Activated CD8-positive, alpha-beta memory T cell treated with anti-CD3 and anti-CD28 coated beads, Interleukin-2, amount 50 U/mL, for 24 hours (primary cell): ENCODE results near the gene TRPM2.
"Not testable (repeated sequence)": the region's sequence is repeated elsewhere in the genome, so short reads cannot be mapped to it uniquely, and the experiment has no call there.

Source experiments
- DNase-seq: peaks from one replicate; pipeline ENCODE4 v3.0.0-alpha.2; 2020; ENCODE audit errors: extremely low read depth

TRPM2 gene

GRCh38 chr21:44375281-44375651 is 21.8 kb downstream of the TRPM2 start:
- no peak for DNase-seq

GRCh38 chr21:44375761-44376241 is 22.4 kb downstream of the TRPM2 start:
- no peak for DNase-seq

DNA sequence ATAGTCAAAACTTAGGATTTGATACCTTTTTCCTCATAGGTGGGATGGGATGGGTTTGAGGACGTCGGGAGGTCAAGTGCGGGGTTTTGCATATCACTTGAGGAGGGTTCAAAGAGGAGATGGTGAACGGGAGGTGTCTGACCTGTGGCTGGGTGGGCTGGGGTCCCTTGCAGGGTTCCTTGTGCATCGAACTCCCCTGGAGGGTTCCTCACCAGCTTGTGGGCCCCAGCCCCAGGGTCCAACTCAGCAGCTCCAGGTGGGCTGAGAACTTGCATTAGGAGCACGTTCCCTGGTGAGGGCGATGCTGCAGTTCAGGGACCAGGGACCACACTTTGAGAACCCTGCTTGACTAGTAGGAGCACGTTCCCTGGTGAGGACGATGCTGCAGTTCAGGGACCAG is 23.2 kb downstream of the TRPM2 start:
- DNase-seq: no peak

DNA sequence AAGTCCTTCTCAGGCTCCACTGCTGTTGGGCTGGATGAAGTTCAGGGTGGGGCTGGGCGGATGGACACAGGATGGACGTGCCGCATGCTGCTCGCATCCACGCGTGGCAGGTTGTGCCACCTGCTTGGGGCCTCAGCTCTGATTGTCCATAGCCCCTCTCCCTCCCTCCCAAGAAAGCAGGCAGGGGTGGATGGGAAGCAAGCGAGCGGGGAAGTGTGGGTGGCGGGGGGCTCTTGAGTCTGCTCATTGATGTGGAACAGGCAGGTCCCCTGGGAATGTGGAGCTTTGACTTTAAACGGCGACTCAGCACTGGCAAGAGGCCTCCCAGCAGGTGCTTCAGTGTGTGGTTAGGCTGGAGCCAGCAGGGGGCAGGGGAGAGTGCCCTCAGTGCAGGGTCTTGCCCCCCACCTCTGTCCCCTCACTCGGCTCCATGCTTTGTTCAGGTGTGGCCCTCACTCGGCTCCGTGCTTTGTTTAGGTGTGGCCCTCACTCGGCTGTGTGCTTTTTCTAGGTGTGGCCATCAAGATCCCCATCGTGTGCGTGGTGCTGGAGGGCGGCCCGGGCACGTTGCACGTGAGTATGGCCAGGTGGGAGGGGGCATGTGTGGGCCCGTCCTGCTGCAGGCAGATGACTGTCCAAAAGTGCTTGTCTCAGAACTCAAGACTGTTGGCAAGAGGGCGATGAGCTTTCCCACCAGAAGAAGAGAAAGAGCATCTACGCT is 23.9 kb downstream of the TRPM2 start:
- no peak for DNase-seq

DNA sequence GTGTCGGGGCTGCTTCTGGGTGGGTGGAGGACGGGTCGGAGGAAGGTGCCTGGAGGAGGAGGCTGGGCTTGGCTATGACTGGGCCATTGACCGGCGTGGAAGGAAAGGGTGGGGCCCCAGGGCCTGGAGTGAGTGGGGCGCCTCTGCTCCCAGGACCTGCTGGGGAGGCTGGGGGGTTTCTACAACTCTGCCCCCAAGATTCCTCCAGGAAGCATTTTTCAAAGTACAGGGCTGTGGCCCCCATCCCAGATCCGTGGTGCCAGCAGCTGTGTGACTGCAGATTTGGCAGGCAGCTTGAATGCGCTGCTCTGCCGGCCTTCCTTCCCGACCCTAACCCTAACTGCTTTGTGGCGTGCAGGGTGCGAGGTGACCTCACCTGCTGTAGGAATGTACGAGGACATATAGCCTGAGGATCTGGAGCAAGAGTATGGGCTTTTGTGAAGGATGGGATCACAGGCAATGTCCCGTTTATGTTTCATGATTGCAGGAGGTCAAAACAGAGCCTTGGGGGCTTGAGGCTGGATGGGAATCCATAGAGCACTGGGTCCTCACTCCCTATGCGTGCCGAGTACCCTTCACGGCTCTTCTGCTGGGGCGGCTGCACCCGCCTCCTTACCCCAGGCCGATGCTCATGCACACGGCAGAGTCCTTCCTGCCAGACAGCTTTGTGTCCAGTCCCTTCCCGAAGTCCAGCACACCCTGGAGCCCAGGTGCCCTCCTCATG is 24.7 kb downstream of the TRPM2 start:
- no peak for DNase-seq

DNA sequence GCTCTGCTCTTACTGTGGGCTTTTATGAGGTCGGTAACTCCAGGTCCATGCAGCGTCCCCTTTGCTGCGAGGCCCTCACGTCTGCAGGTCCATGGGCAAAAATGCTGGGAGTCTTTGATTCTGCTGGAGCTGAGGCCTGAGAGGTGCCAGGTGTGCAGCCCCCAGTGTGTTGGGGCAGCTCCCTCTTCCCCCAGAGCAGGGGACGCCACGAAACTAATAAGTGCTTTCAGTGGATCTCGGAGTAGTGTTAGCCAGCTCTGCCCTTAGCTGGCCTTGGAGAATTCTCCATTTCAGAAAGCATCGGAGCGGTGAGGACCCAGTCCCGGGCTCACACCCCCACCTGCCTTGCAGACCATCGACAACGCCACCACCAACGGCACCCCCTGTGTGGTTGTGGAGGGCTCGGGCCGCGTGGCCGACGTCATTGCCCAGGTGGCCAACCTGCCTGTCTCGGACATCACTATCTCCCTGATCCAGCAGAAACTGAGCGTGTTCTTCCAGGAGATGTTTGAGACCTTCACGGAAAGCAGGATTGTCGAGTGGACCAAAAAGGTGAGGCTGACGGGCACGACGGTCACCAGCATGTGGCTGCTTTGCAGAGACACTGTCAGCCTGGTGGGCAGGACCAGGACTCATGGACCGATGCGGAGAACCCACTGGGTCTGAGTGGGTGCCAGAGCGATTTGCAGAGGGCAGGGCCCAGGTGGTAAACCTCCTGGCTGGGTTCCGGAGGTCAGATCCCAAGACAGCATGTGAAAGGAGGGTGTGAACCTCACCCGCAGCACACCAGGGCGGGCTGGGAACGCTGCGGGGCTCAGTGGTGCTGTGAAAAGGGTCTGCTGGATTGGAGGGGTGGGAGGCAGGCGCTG is 25.5 kb downstream of the TRPM2 start:
- no peak for DNase-seq

- no peak for DNase-seq
Observed at GRCh38 chr21:44379515-44379848, 26.1 kb downstream of the TRPM2 start.

GRCh38 chr21:44379991-44380865 is 26.8 kb downstream of the TRPM2 start:
- no peak for DNase-seq

DNA sequence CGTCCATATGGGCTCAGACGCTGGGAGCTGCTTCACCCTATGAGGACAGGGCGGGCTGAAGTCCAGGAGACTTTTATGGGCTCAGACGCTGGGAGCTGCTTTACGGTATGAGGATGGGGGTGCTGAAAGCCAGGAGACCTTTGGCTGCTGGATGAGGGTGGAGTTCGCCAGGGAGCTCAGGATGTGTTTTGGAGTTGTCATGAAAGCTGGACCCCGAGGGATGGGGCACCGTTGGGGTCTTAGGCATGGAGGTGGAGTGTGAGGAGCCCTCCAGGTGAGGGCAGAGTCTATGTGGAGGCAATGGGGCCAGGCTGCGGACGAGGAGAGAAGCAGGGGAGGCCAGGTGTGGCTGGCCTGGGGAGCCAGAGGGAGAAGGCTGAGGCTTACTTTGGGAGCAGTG is 27.5 kb downstream of the TRPM2 start:
- no peak for DNase-seq

DNA sequence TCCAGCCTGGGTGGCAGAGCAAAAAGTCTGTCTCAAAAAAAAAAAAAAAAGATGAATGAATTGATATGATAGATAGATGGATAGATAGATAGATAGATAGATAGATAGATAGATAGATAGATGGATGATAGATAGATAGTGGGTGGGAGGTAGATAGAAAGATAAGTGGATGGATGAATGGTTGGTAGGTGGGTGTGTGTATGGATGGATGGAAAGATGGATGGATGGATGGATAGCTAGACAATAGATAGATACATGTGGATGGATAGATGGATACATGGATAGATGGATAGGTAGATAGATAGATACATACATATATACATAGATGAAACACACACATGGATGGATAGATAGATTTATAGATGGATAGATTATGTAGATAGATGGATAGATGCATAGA is 28.5 kb downstream of the TRPM2 start:
- DNase-seq: no peak

DNA sequence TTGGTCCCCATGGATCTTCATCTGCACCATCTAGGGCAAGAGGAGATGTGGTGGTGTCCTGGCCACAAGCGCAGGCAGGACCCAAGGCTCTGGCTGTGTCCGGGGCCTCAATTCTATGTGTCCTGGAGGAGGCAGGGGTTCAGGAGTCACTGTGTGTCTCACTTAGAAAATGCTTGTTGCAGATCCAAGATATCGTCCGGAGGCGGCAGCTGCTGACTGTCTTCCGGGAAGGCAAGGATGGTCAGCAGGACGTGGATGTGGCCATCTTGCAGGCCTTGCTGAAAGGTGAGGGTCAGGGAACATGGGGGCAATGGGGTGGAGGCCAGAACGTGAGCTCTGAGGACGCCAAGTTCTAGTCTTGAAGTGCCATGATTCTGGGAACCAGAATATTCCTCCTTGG is 29.1 kb downstream of the TRPM2 start:
- no peak for DNase-seq

DNA sequence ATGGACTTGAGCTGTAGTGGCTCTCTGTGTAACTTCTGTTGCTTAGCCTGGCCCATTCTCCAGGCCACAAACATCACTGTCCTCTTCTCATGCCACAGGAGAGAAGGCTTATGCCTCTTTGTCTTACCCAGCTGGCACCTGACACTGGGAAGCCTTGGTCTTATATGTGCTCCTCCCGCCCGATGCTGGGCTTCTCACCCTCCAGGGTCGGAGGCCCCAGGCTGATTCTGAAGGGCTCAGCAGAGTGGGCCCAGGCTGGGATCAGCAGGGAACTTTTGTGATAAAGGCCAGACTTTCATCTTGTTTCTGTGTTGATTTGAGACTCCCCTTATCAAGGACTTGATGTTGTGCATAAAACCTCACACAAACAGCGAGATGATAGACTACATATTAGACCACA is 29.8 kb downstream of the TRPM2 start:
- no peak for DNase-seq

DNA sequence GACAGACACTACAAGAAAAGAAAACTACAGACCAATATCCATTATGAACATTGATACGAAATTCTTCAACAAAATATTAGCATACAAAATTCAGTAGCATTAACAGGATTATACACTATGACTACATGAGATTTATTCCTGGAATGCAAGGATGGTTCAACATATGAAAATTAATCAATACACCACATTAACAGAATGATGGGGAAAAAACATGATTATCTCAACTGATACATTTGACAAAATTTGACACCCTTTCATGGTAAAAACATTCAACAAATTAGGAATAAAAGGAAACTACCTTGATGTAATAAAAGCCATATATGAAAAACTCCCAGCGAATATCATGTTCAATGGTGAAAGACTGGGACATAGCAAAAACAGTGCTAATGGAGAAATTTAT is 31.5 kb downstream of the TRPM2 start:
- DNase-seq: no peak

DNA sequence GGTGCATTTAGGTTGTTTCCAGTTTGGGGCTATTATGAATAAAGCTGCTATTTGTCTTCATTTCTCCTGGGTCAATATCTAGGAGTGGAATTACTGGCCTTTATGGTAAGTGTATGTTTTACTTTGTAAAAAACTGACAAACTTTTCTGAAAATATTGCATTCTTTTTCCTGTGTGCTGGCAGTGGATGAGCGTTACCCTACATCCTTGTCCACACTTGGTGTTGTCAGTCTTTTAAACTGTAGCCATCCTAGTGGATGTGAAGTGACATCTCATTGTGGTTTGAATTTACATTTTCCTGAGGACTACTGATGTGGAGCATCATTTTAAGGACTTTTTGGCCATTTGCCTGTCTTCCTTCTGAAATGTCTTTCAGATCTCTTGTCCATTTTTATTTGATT is 35.9 kb downstream of the TRPM2 start:
- DNase-seq: no peak

- no peak for DNase-seq
Observed at GRCh38 chr21:44390886-44391285, 37.5 kb downstream of the TRPM2 start.

- DNase-seq: no peak
Observed at GRCh38 chr21:44391345-44392091, 38.1 kb downstream of the TRPM2 start.

DNA sequence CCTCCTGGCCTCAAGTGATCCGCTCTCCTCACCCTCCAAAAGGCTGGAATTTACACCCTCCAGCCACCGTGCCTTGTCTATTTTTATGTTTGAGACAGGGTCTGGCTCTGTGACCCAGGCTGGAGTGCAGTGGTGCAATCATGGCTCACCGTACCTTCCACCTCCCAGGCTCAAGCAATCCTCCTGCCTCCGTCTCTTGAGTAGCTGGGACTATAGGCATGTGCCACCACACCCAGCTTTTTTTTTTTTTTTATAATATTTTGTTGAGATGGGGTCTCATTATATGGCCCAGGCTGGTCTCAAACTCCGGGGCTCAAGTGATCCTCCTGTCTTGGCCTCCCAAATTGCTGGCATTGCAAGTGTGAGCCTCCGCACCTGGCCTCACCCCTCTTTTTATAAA is 38.8 kb downstream of the TRPM2 start:
- no peak for DNase-seq

DNA sequence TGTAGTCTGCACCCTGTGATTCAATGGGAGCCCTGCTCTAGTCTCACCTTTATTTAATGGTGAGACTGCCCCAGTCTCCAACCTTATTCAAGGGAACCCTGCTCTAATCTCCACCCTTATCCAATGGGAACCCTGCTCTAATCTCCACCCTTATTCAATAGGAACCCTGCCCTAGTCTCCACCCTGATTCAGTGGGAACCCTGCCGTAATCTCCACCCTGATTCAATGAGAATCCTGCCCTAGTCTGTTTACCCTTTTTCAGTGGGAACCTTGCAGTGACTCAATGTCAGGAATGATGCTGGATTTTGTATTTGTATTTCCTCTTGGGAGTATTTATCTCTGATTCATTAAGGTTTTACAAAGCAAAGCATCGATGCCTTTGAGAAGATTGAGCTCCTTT is 39.5 kb downstream of the TRPM2 start:
- no peak for DNase-seq

GRCh38 chr21:44394733-44395132 is 41.3 kb downstream of the TRPM2 start:
- no peak for DNase-seq

GRCh38 chr21:44395260-44395659 is 41.8 kb downstream of the TRPM2 start:
- DNase-seq: no peak

GRCh38 chr21:44396803-44397202 is 43.4 kb downstream of the TRPM2 start:
- not testable (repeated sequence) for DNase-seq
